Activated T-cell treated with anti-CD3 and anti-CD28 coated beads, Interleukin-2, amount 50 U/mL, for 1 hour (primary cell): ENCODE results near the gene HOMER2.
"Not testable (repeated sequence)": the region's sequence is repeated elsewhere in the genome, so short reads cannot be mapped to it uniquely, and the experiment has no call there.

ENCODE experiments used
- DNase-seq: peaks from one replicate; pipeline ENCODE4 v3.0.0-alpha.2; 2020

HOMER2 gene

GRCh38 chr15:82892573-82892972 is 59.9 kb downstream of the HOMER2 start:
- DNase-seq = no peak

- no peak for DNase-seq
Measured at GRCh38 chr15:82890995-82891390, 61.5 kb downstream of the HOMER2 start.

- no peak for DNase-seq
Measured at GRCh38 chr15:82890338-82890994, 62.1 kb downstream of the HOMER2 start.

- no peak for DNase-seq
Measured at GRCh38 chr15:82882273-82882928, 70.1 kb downstream of the HOMER2 start.

GRCh38 chr15:82881747-82882146 is 70.8 kb downstream of the HOMER2 start:
- no peak for DNase-seq

GRCh38 chr15:82880704-82881103 is 71.8 kb downstream of the HOMER2 start:
- DNase-seq = no peak

GRCh38 chr15:82878325-82878724 is 74.2 kb downstream of the HOMER2 start:
- no peak for DNase-seq

- DNase-seq = no peak
Measured at GRCh38 chr15:82877825-82878224, 74.7 kb downstream of the HOMER2 start.

- DNase-seq = no peak
Measured at GRCh38 chr15:82875411-82876003, 77.0 kb downstream of the HOMER2 start.

GRCh38 chr15:82874961-82875360 is 77.6 kb downstream of the HOMER2 start:
- DNase-seq = no peak

GRCh38 chr15:82874267-82874666 is 78.3 kb downstream of the HOMER2 start:
- no peak for DNase-seq

GRCh38 chr15:82873000-82873680 is 79.4 kb downstream of the HOMER2 start:
- no peak for DNase-seq

- no peak for DNase-seq
Measured at GRCh38 chr15:82871832-82872484, 80.6 kb downstream of the HOMER2 start.

- no peak for DNase-seq
Measured at GRCh38 chr15:82871358-82871757, 81.2 kb downstream of the HOMER2 start.

- DNase-seq = no peak
Measured at GRCh38 chr15:82870727-82871320, 81.7 kb downstream of the HOMER2 start.

GRCh38 chr15:82865981-82866380 is 86.5 kb downstream of the HOMER2 start:
- DNase-seq = not testable (repeated sequence)

- not testable (repeated sequence) for DNase-seq
Measured at GRCh38 chr15:82865581-82865980, 86.9 kb downstream of the HOMER2 start.

- DNase-seq = no peak
Measured at GRCh38 chr15:82864967-82865366, 87.6 kb downstream of the HOMER2 start.

- no peak for DNase-seq
Measured at GRCh38 chr15:82862886-82863285, 89.6 kb downstream of the HOMER2 start.

- no peak for DNase-seq
Measured at GRCh38 chr15:82858932-82859331, 93.6 kb downstream of the HOMER2 start.

GRCh38 chr15:82856397-82857170 is 95.9 kb downstream of the HOMER2 start:
- no peak for DNase-seq
